ENCODE data around the gene SKP1.
A peak's percentile ranks its signal among the peaks of the same experiment; 100 is the strongest.

- TF ChIP-seq, protein P1, sequence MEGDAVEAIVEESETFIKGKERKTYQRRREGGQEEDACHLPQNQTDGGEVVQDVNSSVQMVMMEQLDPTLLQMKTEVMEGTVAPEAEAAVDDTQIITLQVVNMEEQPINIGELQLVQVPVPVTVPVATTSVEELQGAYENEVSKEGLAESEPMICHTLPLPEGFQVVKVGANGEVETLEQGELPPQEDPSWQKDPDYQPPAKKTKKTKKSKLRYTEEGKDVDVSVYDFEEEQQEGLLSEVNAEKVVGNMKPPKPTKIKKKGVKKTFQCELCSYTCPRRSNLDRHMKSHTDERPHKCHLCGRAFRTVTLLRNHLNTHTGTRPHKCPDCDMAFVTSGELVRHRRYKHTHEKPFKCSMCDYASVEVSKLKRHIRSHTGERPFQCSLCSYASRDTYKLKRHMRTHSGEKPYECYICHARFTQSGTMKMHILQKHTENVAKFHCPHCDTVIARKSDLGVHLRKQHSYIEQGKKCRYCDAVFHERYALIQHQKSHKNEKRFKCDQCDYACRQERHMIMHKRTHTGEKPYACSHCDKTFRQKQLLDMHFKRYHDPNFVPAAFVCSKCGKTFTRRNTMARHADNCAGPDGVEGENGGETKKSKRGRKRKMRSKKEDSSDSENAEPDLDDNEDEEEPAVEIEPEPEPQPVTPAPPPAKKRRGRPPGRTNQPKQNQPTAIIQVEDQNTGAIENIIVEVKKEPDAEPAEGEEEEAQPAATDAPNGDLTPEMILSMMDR (IDR thresholded peaks at IDR 0.05; ENCODE audit: borderline replicate concordance, extremely low read depth, low read length, poor library complexity, severe bottlenecking): peak; percentile 3
- TF ChIP-seq EZH2 (IDR thresholded peaks at IDR 0.05; ENCODE audit: borderline replicate concordance, low read depth, low read length, severe bottlenecking): no peak
Observed at GRCh38 chr5:134171972-134172371, 4.8 kb downstream of the SKP1 start.
